Measurements from ENCODE around the gene DMD. TPM values are rescaled to one million over a fixed set of nuclear protein-coding genes. Genes with fewer than 3 reads are reported as not detected.
"Not testable (repeated sequence)": the region's sequence is repeated elsewhere in the genome, so short reads cannot be mapped to it uniquely, and the experiment has no call there.

Gene DMD
- total and polyA plus RNA-seq, 2 experiments from 2014 or later = 1.5 to 2.0 TPM

GRCh38 chrX:33086886-33087285, 124.5 kb downstream of the DMD start:
- Histone ChIP-seq H3K4me2 (ENCODE audit: unreplicated experiment) (no peak overlapping the region), H3K79me2 (ENCODE audit: insufficient read depth) (no peaks in the 10 kb centered on the region), H3K36me3 (ENCODE audit: low read depth) (no peaks in the 10 kb centered on the region), H3F3A (ENCODE audit: insufficient read depth) (no peaks in the 10 kb centered on the region), H4K20me1 (ENCODE audit: insufficient read depth) (no peaks in the 10 kb centered on the region), H3K4me1 (ENCODE audit: insufficient read depth) (no peaks in the 10 kb centered on the region), H3K27me3 (replicated peaks; ENCODE audit: insufficient read depth) (no peaks in the 10 kb centered on the region), H3K4me3 (no peak overlapping the region), H3K9ac (no peak overlapping the region), H2AFZ (no peak overlapping the region), H3K9me2 (ENCODE audit: insufficient read depth) (no peaks in the 10 kb centered on the region), H3K9me3 (ENCODE audit: low read depth) (no peaks in the 10 kb centered on the region), H3K27ac (no peak overlapping the region)
- in situ Hi-C loops (cut with MboI) = no loop called here
- WGBS, 2 experiments (ENCODE audit: low coverage in 1 of 2, low lambda C conversion rate in 2 of 2, missing lambda C conversion rate in 2 of 2) = 0 to 19% methylated on average over 1 of the region's 1 CpG
- DNase-seq = no peak
- no peak for TF ChIP-seq EZH2phosphoT487 (IDR thresholded peaks at IDR 0.05; ENCODE audit: insufficient read depth, low read depth)
- no peak for TF ChIP-seq EZH2 (IDR thresholded peaks at IDR 0.05; ENCODE audit: insufficient read depth, poor library complexity, severe bottlenecking)

DNA sequence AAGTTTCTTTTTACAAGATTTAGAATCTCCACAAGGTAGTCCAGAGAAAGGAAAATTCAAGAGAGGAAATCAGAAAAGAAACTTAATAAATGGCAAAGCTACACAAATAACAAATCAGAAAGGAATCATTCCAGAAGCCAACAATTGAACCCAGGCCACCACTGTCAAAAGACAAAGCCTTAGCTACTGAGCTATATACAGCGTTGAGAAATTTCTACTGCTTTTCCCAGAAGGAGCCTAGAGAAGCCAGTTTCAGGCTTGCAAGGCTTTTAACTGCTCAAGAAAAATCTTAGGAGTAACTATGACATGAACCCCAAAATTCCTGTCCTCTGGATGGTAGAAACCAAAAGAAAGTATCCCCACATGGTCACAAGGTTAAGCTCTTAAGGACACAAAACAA, 129.0 kb downstream of the DMD start:
- DNase-seq = no peak
- Histone ChIP-seq H3K27me3 (replicated peaks; ENCODE audit: insufficient read depth) (no peaks in the 10 kb centered on the region), H3K36me3 (ENCODE audit: low read depth) (no peaks in the 10 kb centered on the region), H3K4me2 (ENCODE audit: unreplicated experiment) (no peak overlapping the region), H3K9me3 (ENCODE audit: low read depth) (no peaks in the 10 kb centered on the region), H3K9ac (no peak overlapping the region), H3K9me2 (ENCODE audit: insufficient read depth) (no peaks in the 10 kb centered on the region), H3K4me3 (no peak overlapping the region), H3K4me1 (ENCODE audit: insufficient read depth) (no peaks in the 10 kb centered on the region), H3F3A (ENCODE audit: insufficient read depth) (no peaks in the 10 kb centered on the region), H3K79me2 (ENCODE audit: insufficient read depth) (no peaks in the 10 kb centered on the region), H4K20me1 (ENCODE audit: insufficient read depth) (no peaks in the 10 kb centered on the region), H3K27ac (no peak overlapping the region), H2AFZ (no peak overlapping the region)
- WGBS, 2 experiments (ENCODE audit: low coverage in 1 of 2, low lambda C conversion rate in 2 of 2, missing lambda C conversion rate in 2 of 2) = 0% methylated on average over 1 of the region's 1 CpG
- in situ Hi-C loops (cut with MboI) = no loop called here
- TF ChIP-seq EZH2 (IDR thresholded peaks at IDR 0.05; ENCODE audit: insufficient read depth, poor library complexity, severe bottlenecking) (no peak), EZH2phosphoT487 (IDR thresholded peaks at IDR 0.05; ENCODE audit: insufficient read depth, low read depth) (no peak)

- H3K9me3 ChIP-seq (ENCODE audit: low read depth) = no peaks in the 10 kb centered on the region
Measured at GRCh38 chrX:33078273-33078672, 133.1 kb downstream of the DMD start.

GRCh38 chrX:33073660-33074059, 137.7 kb downstream of the DMD start:
- not testable (repeated sequence) for H4K20me1 ChIP-seq (ENCODE audit: insufficient read depth); H3F3A ChIP-seq (ENCODE audit: insufficient read depth); H3K9me3 ChIP-seq (ENCODE audit: low read depth); H3K27me3 ChIP-seq (replicated peaks; ENCODE audit: insufficient read depth); H3K9me2 ChIP-seq (ENCODE audit: insufficient read depth); H3K79me2 ChIP-seq (ENCODE audit: insufficient read depth); H3K27ac ChIP-seq; DNase-seq; H3K36me3 ChIP-seq (ENCODE audit: low read depth); H3K4me2 ChIP-seq (ENCODE audit: unreplicated experiment); H3K4me1 ChIP-seq (ENCODE audit: insufficient read depth); H3K9ac ChIP-seq; H3K4me3 ChIP-seq; H2AFZ ChIP-seq
- in situ Hi-C loops (cut with MboI) = loop anchor here (25.0 kb wide), 1 partner anchor 89 kb away; no protein-coding TSS in a partner anchor
- WGBS, 2 experiments (ENCODE audit: low coverage in 1 of 2, low lambda C conversion rate in 2 of 2, missing lambda C conversion rate in 2 of 2) = 65 to 69% methylated on average over 11 of the region's 11 CpGs

More at GRCh38 chrX:33078273-33078672, 133.1 kb downstream of the DMD start:
- H3K36me3 ChIP-seq (ENCODE audit: low read depth) = no peaks in the 10 kb centered on the region
- H3K9me2 ChIP-seq (ENCODE audit: insufficient read depth) = no peaks in the 10 kb centered on the region
- no peak for TF ChIP-seq EZH2phosphoT487 (IDR thresholded peaks at IDR 0.05; ENCODE audit: insufficient read depth, low read depth)
- no peak for TF ChIP-seq EZH2 (IDR thresholded peaks at IDR 0.05; ENCODE audit: insufficient read depth, poor library complexity, severe bottlenecking)
- no peak overlapping the region for H2AFZ ChIP-seq
- in situ Hi-C loops (cut with MboI) = no loop called here
- 29 to 32% methylated on average over 3 of the region's 3 CpGs for WGBS, 2 experiments (ENCODE audit: low coverage in 1 of 2, low lambda C conversion rate in 2 of 2, missing lambda C conversion rate in 2 of 2)
- H3K27ac ChIP-seq = no peak overlapping the region
- no peaks in the 10 kb centered on the region for H4K20me1 ChIP-seq (ENCODE audit: insufficient read depth)
- H3K9ac ChIP-seq = no peak overlapping the region
- H3K79me2 ChIP-seq (ENCODE audit: insufficient read depth) = no peaks in the 10 kb centered on the region
- H3K4me3 ChIP-seq = no peak overlapping the region
- no peak for DNase-seq
- no peaks in the 10 kb centered on the region for H3F3A ChIP-seq (ENCODE audit: insufficient read depth)
- no peaks in the 10 kb centered on the region for H3K27me3 ChIP-seq (replicated peaks; ENCODE audit: insufficient read depth)
- H3K4me1 ChIP-seq (ENCODE audit: insufficient read depth) = no peaks in the 10 kb centered on the region
- H3K4me2 ChIP-seq (ENCODE audit: unreplicated experiment) = no peak overlapping the region

GRCh38 chrX:33065415-33065814, 145.9 kb downstream of the DMD start:
- no peaks in the 10 kb centered on the region for H3K79me2 ChIP-seq (ENCODE audit: insufficient read depth)
- H3K4me3 ChIP-seq = no peak overlapping the region
- H3K27ac ChIP-seq = no peak overlapping the region

More at GRCh38 chrX:33065415-33065814, 145.9 kb downstream of the DMD start:
- H3F3A ChIP-seq (ENCODE audit: insufficient read depth) = no peaks in the 10 kb centered on the region
- WGBS, 2 experiments (ENCODE audit: low coverage in 1 of 2, low lambda C conversion rate in 2 of 2, missing lambda C conversion rate in 2 of 2) = 12 to 18% methylated on average over 1 of the region's 1 CpG
- H3K36me3 ChIP-seq (ENCODE audit: low read depth) = no peaks in the 10 kb centered on the region
- in situ Hi-C loops (cut with MboI) = loop anchor here (25.0 kb wide), 1 partner anchor 97 kb away; no protein-coding TSS in a partner anchor
- no peaks in the 10 kb centered on the region for H3K4me1 ChIP-seq (ENCODE audit: insufficient read depth)
- H3K27me3 ChIP-seq (replicated peaks; ENCODE audit: insufficient read depth) = no peaks in the 10 kb centered on the region
- no peaks in the 10 kb centered on the region for H3K9me3 ChIP-seq (ENCODE audit: low read depth)
- DNase-seq = no peak
- no peak overlapping the region for H3K4me2 ChIP-seq (ENCODE audit: unreplicated experiment)
- no peak overlapping the region for H2AFZ ChIP-seq
- H3K9me2 ChIP-seq (ENCODE audit: insufficient read depth) = no peaks in the 10 kb centered on the region
- no peaks in the 10 kb centered on the region for H4K20me1 ChIP-seq (ENCODE audit: insufficient read depth)
- H3K9ac ChIP-seq = no peak overlapping the region
- TF ChIP-seq EZH2 (IDR thresholded peaks at IDR 0.05; ENCODE audit: insufficient read depth, poor library complexity, severe bottlenecking) (no peak), EZH2phosphoT487 (IDR thresholded peaks at IDR 0.05; ENCODE audit: insufficient read depth, low read depth) (no peak)

Data from GM23248 (cell line).